ENCODE measurements around the gene FRS3.
"Not testable (repeated sequence)": the region's sequence is repeated elsewhere in the genome, so short reads cannot be mapped to it uniquely, and the experiment has no call there.

Gene FRS3, protein sequence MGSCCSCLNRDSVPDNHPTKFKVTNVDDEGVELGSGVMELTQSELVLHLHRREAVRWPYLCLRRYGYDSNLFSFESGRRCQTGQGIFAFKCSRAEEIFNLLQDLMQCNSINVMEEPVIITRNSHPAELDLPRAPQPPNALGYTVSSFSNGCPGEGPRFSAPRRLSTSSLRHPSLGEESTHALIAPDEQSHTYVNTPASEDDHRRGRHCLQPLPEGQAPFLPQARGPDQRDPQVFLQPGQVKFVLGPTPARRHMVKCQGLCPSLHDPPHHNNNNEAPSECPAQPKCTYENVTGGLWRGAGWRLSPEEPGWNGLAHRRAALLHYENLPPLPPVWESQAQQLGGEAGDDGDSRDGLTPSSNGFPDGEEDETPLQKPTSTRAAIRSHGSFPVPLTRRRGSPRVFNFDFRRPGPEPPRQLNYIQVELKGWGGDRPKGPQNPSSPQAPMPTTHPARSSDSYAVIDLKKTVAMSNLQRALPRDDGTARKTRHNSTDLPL

DNA sequence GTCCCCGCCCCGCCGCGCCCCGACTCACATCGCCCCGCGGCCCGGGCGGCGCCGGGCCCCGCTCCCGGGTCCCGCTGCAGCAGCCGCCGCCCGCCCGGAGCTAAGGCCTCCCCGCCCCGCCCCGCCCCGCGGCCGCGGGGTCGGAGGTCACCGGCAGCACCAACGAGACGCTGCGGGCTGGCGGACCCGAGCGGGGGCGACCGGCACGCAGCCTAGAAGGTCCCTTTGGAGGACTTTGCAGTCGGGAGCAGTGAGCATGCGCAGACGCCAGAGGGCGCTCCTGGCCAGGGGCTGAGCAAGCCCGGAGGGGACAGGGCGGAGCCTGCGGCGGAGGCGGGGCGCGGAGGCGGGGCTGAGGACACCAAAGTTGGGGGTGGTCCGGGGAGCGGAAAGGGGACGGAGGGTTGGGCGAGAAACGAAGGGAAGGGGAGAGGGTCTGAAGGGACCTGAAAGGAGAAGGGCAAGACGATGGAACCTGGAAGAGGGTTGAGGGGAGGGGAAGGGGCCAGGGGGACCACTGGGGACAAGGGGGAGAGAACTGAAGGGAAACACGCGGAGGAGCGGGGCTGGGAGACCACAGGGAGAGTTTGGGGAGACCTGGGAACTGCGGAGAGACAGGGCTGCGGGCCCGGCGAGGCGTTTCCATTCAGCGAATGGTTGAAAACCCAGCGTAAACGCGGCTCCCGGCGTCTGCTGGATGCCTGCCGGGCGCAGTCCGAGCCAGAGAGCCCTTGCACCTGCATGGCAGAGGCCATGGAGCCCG, at the start of gene FRS3:
TSS of gene FRS3 (minus strand) at position 113 of the 763 bp plus-strand sequence. CDS start 2,913 bp downstream, outside the sequence.
- H3K4me1 Mint-ChIP-seq (ENCODE audit: low read depth), result peaks cover 12% of the 10 kb centered on the region
- H3K27me3 Mint-ChIP-seq (ENCODE audit: low read depth), result peaks cover 7% of the 10 kb centered on the region
- H3K36me3 Mint-ChIP-seq (ENCODE audit: low read depth), result no peaks in the 10 kb centered on the region
- H3K9me3 Mint-ChIP-seq, result no peaks in the 10 kb centered on the region
- peak; percentile 99 for DNase-seq (ENCODE audit: low spot score)
- H3K27ac Mint-ChIP-seq, result peak within 1 kb of the TSS; percentile 65
- peak within 1 kb of the TSS; percentile 95 for H3K4me3 Mint-ChIP-seq

DNA sequence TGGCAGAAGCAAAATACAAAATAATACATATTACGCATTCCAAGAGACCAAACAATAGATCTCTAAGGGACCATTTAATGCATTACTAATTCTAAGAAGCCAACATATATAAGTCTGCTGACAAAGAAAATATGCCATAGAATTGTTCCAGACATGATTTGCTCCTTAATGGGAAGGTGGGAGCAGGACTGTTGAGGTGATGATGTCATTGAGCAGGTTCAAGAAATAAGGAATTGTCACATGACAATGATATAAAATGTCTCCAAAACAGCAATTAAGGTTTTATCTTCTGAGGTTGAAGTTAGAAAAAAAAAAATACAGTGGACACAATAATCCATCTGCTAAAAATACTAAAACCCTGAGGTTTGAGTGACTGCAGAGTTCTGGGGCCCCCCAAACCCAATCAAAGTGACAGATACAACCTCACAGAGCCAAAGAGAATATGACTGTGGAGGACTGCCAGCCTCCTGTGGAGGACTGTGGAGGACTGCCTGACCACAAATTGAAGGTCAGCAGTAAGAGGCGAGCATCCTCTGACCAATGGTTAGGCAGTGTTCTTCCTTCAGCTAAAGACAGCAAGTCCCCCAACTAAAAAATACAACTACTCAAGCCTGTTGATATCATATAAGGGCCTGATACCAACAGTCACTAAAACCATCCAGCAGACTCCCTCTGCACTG, 46.8 kb upstream of the FRS3 start:
- Mint-ChIP-seq H3K36me3 (ENCODE audit: low read depth) (no peaks in the 10 kb centered on the region), H3K4me1 (ENCODE audit: low read depth) (no peaks in the 10 kb centered on the region), H3K9me3 (no peaks in the 10 kb centered on the region), H3K27ac (no peak overlapping the region), H3K27me3 (ENCODE audit: low read depth) (no peaks in the 10 kb centered on the region), H3K4me3 (no peak overlapping the region)
- DNase-seq (ENCODE audit: low spot score), result no peak

DNA sequence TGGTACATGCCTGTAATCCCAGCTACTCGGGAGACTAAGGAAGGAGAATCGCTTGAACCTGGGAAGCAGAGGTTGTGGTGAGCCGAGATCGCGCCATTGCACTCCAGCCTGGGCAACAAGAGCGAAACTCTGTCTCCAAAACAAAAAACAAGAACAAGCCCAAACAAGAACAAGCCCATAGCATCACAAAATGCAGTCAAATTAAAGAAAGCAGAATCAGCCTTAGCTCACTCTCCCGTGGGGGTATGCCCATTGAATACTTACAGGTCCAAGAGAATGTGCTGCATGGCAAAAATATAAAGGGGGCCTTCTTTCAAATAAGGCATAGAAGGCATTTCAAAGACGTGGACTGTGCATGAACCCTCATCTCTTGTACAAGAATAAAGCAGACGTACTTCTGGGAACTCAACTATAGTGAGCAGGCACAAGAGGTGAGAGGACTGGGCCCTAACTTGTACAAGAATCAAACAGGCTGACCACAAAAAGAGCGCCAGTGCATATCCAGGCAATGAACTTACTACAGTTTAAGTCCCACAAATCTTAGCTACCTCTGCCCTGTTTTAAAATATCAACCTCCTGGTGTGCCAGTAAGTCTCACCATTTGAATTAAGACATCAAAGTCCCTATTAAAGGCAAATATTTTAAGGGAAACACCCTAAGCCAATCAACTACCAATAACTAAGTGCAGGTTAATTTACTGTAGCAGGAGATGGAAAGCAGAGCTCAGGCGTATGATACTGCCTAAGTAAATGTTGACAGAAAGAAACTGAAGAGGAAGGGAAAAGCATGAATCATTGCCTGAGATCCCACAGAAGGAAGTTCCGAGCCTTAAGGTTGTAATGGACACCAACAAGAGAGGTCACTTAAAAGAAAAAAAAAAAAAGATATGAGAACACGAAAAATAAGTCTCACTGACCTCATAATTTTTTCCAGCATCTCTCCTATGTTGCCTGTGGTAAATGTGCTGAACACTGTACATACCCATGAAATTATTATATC, 45.2 kb upstream of the FRS3 start:
- no peaks in the 10 kb centered on the region for H3K4me1 Mint-ChIP-seq (ENCODE audit: low read depth)
- no peak overlapping the region for H3K4me3 Mint-ChIP-seq
- no peaks in the 10 kb centered on the region for H3K36me3 Mint-ChIP-seq (ENCODE audit: low read depth)
- H3K9me3 Mint-ChIP-seq, result no peaks in the 10 kb centered on the region
- DNase-seq (ENCODE audit: low spot score), result no peak
- H3K27ac Mint-ChIP-seq, result no peak overlapping the region
- no peaks in the 10 kb centered on the region for H3K27me3 Mint-ChIP-seq (ENCODE audit: low read depth)

- DNase-seq (ENCODE audit: low spot score), result no peak
- no peaks in the 10 kb centered on the region for H3K36me3 Mint-ChIP-seq (ENCODE audit: low read depth)
- no peaks in the 10 kb centered on the region for H3K4me1 Mint-ChIP-seq (ENCODE audit: low read depth)
- no peak overlapping the region for H3K4me3 Mint-ChIP-seq
- H3K9me3 Mint-ChIP-seq, result no peaks in the 10 kb centered on the region
- H3K27me3 Mint-ChIP-seq (ENCODE audit: low read depth), result no peaks in the 10 kb centered on the region
- H3K27ac Mint-ChIP-seq, result no peak overlapping the region
Observed at GRCh38 chr6:41823178-41823577, 43.5 kb upstream of the FRS3 start.

- no peaks in the 10 kb centered on the region for H3K4me1 Mint-ChIP-seq (ENCODE audit: low read depth)
- DNase-seq (ENCODE audit: low spot score), result no peak
- no peaks in the 10 kb centered on the region for H3K27me3 Mint-ChIP-seq (ENCODE audit: low read depth)
- no peaks in the 10 kb centered on the region for H3K9me3 Mint-ChIP-seq
- no peaks in the 10 kb centered on the region for H3K36me3 Mint-ChIP-seq (ENCODE audit: low read depth)
- H3K27ac Mint-ChIP-seq, result no peak overlapping the region
- H3K4me3 Mint-ChIP-seq, result no peak overlapping the region
Observed at GRCh38 chr6:41822021-41822420, 42.3 kb upstream of the FRS3 start.

DNA sequence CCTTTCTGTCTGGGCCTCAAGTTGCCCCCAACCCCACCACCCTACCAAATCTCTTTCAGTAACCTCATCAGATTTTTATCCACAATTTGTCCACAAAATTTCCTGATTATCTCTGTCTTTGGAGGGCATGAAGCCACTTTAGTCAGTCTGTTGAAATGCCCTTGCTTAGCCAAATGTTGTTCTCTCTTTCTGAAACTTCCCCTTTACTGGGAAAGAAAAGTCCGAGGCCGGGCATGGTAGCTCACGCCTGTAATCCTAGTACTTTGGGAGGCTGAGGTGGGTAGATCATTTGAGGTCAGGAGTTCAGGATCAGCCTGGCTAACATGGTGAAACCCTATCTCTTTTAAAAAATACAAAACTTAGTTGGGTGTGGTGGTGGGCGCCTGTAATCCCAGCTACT, 41.6 kb upstream of the FRS3 start:
- H3K27me3 Mint-ChIP-seq (ENCODE audit: low read depth), result no peaks in the 10 kb centered on the region
- no peak overlapping the region for H3K27ac Mint-ChIP-seq
- H3K4me1 Mint-ChIP-seq (ENCODE audit: low read depth), result peaks cover under 1% of the 10 kb centered on the region
- no peak for DNase-seq (ENCODE audit: low spot score)
- no peak overlapping the region for H3K4me3 Mint-ChIP-seq
- no peaks in the 10 kb centered on the region for H3K36me3 Mint-ChIP-seq (ENCODE audit: low read depth)
- no peaks in the 10 kb centered on the region for H3K9me3 Mint-ChIP-seq

DNA sequence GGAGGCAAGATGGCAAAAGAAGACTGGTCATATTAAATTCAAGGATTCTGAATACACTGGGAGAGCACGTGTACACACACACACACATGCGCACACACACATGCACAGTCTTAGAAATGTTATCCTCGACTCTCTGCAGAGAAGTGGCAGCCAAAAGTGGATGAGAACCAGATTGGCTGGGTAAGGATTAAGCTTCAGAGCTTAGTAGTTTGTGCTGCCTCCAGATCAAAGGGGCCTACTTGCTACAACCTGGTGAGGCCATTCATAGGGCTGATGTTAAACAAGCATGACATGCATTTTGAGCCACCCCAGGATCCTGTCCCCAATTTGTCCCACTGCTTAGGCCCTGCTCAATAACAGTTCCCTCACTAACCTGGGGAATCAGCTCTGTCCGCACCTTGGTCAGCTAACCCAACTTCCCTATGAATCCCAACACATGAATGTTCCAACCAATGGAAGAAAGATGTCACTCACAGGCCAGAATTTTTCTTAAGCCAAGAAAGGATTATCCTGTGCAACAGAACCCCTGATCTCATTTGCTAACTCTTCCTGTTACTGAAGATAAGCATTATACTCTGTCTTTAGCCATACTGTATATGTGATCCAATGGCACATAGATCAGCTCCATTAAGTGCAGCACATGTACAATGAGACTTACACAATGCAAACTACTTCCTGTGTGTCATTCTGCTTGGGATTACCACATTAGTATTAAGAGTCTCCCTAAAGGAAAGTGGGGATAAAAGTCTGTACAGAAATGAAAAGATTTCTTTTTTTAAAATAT, 38.8 kb upstream of the FRS3 start:
- no peak overlapping the region for H3K4me3 Mint-ChIP-seq
- H3K27ac Mint-ChIP-seq, result no peak overlapping the region
- H3K36me3 Mint-ChIP-seq (ENCODE audit: low read depth), result no peaks in the 10 kb centered on the region
- no peak for DNase-seq (ENCODE audit: low spot score)
- no peaks in the 10 kb centered on the region for H3K27me3 Mint-ChIP-seq (ENCODE audit: low read depth)
- H3K9me3 Mint-ChIP-seq, result no peaks in the 10 kb centered on the region
- peaks cover 3% of the 10 kb centered on the region for H3K4me1 Mint-ChIP-seq (ENCODE audit: low read depth)

DNA sequence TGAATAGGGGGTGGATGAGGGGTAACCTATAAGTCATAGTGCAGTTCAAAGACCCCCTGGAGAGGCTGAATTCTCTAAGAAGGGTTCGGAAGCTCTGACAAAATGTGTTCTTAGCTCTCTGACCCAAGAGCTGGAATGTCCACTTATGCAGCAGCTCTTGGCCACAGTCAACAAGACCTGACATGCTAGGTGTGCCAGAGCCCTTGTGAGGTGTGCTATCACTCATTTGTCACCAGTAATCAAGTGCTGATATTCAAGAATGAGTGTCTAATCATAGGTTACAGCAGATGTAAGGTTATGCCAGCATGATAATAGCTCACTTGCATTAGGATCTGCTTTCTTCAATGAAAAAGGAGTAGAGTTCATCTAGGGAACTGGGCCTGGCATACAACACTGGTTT, 35.9 kb upstream of the FRS3 start:
- peaks cover 3% of the 10 kb centered on the region for H3K4me1 Mint-ChIP-seq (ENCODE audit: low read depth)
- no peak for DNase-seq (ENCODE audit: low spot score)
- no peaks in the 10 kb centered on the region for H3K36me3 Mint-ChIP-seq (ENCODE audit: low read depth)
- H3K27ac Mint-ChIP-seq, result no peak overlapping the region
- H3K9me3 Mint-ChIP-seq, result no peaks in the 10 kb centered on the region
- H3K27me3 Mint-ChIP-seq (ENCODE audit: low read depth), result no peaks in the 10 kb centered on the region
- H3K4me3 Mint-ChIP-seq, result no peak overlapping the region

GRCh38 chr6:41814629-41815028, 34.9 kb upstream of the FRS3 start:
- DNase-seq (ENCODE audit: low spot score), result no peak
- no peak overlapping the region for H3K4me3 Mint-ChIP-seq
- no peaks in the 10 kb centered on the region for H3K36me3 Mint-ChIP-seq (ENCODE audit: low read depth)
- H3K27me3 Mint-ChIP-seq (ENCODE audit: low read depth), result no peaks in the 10 kb centered on the region
- H3K9me3 Mint-ChIP-seq, result no peaks in the 10 kb centered on the region
- H3K27ac Mint-ChIP-seq, result no peak overlapping the region
- H3K4me1 Mint-ChIP-seq (ENCODE audit: low read depth), result peaks cover 3% of the 10 kb centered on the region

GRCh38 chr6:41813956-41814355, 34.3 kb upstream of the FRS3 start:
- Mint-ChIP-seq H3K9me3 (no peaks in the 10 kb centered on the region), H3K4me3 (no peak overlapping the region), H3K27ac (no peak overlapping the region), H3K36me3 (ENCODE audit: low read depth) (no peaks in the 10 kb centered on the region), H3K27me3 (ENCODE audit: low read depth) (no peaks in the 10 kb centered on the region), H3K4me1 (ENCODE audit: low read depth) (peaks cover 3% of the 10 kb centered on the region)
- DNase-seq (ENCODE audit: low spot score), result no peak

DNA sequence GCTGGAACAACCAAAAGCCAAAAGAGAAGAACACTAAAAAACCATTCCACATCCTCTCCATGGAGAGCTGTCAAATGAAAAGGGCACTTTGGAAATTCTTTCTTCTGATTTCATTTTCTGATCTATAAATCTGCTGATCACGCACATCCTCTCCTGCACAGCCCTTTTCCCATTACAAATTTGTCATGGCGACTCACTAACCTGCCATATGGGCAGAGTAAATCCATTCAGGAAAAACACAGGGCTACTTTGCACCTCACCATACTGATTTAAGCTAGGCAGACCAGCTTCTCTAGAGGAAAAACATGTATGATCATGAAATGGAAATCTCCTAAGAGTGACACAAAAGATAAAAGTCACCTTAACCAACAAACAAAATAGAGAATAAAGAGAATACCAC, 33.8 kb upstream of the FRS3 start:
- Mint-ChIP-seq H3K27me3 (ENCODE audit: low read depth) (no peaks in the 10 kb centered on the region), H3K4me3 (no peak overlapping the region), H3K36me3 (ENCODE audit: low read depth) (no peaks in the 10 kb centered on the region), H3K27ac (no peak overlapping the region), H3K4me1 (ENCODE audit: low read depth) (peaks cover 3% of the 10 kb centered on the region), H3K9me3 (no peaks in the 10 kb centered on the region)
- DNase-seq (ENCODE audit: low spot score), result no peak

DNA sequence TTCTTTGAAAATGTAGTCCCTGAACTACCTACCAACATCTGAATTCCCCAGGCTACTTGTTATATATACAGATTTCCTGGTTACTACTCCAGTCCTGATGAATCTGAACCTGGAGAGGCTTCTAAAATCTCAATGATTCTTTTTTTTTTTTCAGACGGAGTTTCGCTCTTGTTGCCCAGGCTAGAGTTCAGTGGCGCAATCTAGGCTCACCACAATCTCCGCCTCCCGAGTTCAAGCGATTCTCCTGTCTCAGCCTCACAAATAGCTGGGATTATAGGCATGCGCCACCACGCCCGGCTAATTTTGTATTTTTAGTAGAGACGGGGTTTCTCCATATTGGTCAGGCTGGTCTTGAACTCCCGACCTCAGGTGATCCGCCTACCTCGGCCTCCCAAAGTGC, 32.2 kb upstream of the FRS3 start:
- not testable (repeated sequence) for H3K9me3 Mint-ChIP-seq; H3K36me3 Mint-ChIP-seq (ENCODE audit: low read depth); DNase-seq (ENCODE audit: low spot score); H3K27me3 Mint-ChIP-seq (ENCODE audit: low read depth); H3K4me3 Mint-ChIP-seq; H3K27ac Mint-ChIP-seq; H3K4me1 Mint-ChIP-seq (ENCODE audit: low read depth)
